CD4-positive, alpha-beta T cell treated with Interleukin-17A for 4 hours (primary cell): Measurements from ENCODE around the gene THBS3.
"Not testable (repeated sequence)": the region's sequence is repeated elsewhere in the genome, so short reads cannot be mapped to it uniquely, and the experiment has no call there.

Experiments used
- DNase-seq: peaks from one replicate; pipeline ENCODE4 v3.0.0-alpha.2; 2020; ENCODE audit warnings: mixed read lengths

The THBS3 gene

GRCh38 chr1:155233502-155233901 lies 25.8 kb upstream of the THBS3 start:
- not testable (repeated sequence) for DNase-seq

- DNase-seq, result not testable (repeated sequence)
These were observed 24.6 kb upstream of the THBS3 start for GRCh38 chr1:155232001-155232978.

DNA sequence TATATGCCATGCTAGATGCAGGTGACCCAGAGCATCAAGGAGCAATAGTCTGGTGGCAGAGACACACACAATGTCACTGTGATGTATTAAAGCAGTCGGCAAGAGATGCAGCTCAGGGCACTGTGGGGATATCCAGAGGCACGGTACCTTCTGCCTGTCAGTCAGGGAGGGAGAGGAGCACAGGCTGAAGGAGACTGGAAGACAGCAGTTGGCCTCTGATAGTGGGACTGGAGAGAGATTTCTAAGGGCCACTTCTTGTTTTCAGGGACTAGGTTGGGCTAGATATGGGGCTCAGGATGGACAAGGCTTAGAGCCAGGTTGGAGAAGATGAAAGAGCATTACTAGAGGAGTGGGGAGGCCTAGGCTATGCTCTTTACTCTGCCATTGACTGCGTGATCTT lies 23.6 kb upstream of the THBS3 start:
- DNase-seq, result not testable (repeated sequence)

GRCh38 chr1:155228096-155228427 lies 20.4 kb upstream of the THBS3 start:
- no peak for DNase-seq

- DNase-seq, result peak; percentile 98
These were observed 19.8 kb upstream of the THBS3 start for GRCh38 chr1:155227261-155228095.

DNA sequence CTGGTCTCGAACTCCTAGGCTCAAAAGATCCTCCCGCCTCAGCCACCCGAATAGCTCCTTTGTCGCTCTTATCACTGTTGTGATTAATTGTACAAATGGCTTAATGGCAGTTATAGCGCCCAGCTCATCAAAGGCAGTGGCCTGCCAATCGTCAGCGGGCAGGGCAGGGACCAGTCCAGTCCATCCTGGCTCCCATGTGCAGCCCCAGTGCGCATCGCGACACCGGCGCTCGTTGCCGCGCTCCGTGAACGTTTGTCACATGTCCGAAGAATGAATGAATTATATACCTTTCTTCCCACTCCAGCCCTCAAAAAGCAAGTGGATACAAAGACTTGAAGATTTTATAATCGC lies 19.2 kb upstream of the THBS3 start:
- peak; percentile 45 for DNase-seq

GRCh38 chr1:155226188-155226909 lies 18.7 kb upstream of the THBS3 start:
- peak; percentile 90 for DNase-seq

- not testable (repeated sequence) for DNase-seq
These were observed 17.7 kb upstream of the THBS3 start for GRCh38 chr1:155225404-155225759.

GRCh38 chr1:155223047-155223446 lies 15.3 kb upstream of the THBS3 start:
- DNase-seq, result no peak

- not testable (repeated sequence) for DNase-seq
These were observed 12.7 kb upstream of the THBS3 start for GRCh38 chr1:155220211-155220965.

GRCh38 chr1:155219592-155220031 lies 11.9 kb upstream of the THBS3 start:
- DNase-seq, result no peak

DNA sequence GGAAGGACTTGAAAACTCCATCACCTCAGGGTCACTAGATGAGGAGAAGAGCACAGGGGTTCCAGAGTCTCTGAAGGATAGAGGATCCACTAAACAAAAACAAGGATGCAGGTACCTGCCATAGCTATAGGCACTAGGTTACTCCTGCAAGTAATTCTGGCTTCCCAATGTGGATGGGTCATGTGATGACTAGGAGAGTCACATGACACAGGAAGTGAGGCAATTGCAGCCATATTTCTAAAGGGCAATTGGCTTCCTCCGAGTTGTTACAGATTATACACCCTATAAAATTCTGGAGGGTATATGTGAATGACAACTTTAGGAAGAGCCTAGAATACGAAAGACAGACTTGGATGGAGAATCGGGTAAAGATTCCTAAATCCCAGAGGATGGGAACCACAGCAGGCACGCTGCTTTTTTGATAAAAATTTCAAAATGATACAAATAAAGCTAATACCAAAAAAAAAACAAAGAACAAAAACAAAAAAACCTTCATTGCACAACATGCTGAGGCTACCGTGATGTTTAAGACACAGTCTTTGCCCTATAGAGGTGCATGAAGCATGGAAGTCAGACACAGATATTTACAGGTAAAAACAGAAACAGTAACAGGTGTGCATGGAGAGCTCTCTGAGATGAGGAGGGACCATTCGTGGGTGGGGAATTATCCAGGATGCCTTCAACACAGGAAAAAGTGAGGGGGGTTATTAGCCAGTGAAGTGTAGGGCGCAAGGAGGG lies 11.3 kb upstream of the THBS3 start:
- DNase-seq, result peak; percentile 21

DNA sequence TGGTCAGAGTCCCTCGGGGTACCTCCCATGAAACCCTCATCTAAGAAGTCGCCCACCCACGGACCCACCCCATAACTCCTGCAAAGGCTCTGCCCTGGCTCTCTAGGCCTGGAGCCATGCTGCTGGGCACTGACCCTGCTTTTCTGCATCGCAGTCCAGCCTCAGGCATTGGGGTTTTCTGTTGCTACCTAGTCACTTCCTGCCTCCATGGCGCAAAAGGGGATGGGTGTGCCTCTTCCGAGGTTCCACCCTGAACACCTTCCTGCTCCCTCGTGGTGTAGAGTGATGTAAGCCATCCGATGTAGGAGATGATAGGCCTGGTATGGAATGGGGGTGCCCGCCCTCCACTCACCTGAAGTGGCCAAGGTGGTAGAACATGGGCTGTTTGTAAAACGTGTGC lies 7.0 kb upstream of the THBS3 start:
- DNase-seq, result not testable (repeated sequence)

- not testable (repeated sequence) for DNase-seq
These were observed 4.3 kb upstream of the THBS3 start for GRCh38 chr1:155212051-155212440.

DNA sequence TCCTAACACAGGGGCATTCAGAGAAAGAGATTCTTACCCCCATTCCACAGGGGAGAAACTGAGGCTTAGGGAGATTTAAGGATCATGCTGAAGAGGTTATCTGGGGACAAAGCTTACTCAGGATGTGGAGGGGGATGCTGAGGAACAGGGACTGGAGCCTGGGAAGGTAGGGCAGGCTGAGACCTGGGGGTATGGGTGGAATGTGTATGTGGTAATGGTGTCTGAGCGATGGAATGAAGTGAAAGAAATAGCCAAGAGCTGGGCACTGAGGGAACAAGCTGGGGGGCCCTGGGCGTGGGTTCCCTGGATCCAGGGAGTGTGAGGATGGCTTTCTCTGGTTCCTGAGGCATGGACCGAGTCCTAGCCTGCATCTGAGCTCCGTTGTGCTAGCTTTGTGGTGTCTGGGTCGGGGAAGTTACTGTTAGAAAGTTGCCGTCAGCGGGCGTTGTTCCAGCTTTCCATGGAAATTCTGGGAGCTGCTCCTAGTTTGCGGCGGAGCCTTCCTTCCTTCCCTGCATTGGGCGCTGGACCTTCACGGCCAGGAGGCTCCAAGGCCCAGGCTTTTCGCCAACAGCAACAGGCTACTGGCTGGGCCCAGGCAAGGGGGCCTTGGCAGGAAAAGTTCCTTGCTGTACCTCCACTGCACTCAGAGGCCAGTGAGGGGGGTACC lies 3.8 kb upstream of the THBS3 start:
- DNase-seq, result not testable (repeated sequence)

- DNase-seq, result no peak
These were observed 2.8 kb upstream of the THBS3 start for GRCh38 chr1:155210314-155211104.

DNA sequence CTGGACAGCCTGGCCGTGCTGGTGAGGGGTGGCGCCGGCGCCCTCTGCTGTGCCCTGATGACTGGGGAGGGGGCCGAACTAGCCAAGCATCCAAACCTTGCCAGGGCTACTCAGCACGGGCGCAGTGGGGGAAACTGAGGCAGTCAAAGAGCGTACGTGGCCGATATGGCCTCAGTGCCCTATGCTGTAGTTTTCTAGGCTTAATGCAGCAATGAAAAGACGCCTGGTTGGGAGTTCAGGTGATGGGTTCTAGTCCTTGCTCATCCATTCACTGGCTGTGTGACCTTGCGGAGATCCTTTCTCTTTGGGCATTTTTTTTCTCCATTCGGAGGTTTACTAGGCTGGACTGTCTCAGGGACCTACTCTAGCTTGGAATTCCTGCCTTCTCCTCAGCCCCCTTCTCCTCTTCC lies 1.6 kb upstream of the THBS3 start:
- no peak for DNase-seq

- peak; percentile 88 for DNase-seq
These were observed 1.0 kb upstream of the THBS3 start, which contains the start of gene MTX1 for GRCh38 chr1:155208541-155209311. MTX1 (plus strand) TSS chr1:155208695; CDS start chr1:155208805, 110 bp downstream.
